Effector CD4-positive, alpha-beta T cell (primary cell): ENCODE measurements around the gene SF1.

Source experiments
- DNase-seq: peaks from one replicate; pipeline ENCODE4 v3.0.0-alpha.2; 2020

SF1 gene

GRCh38 chr11:64801561-64802369 lies 23.4 kb upstream of the SF1 start:
- no peak for DNase-seq

DNA sequence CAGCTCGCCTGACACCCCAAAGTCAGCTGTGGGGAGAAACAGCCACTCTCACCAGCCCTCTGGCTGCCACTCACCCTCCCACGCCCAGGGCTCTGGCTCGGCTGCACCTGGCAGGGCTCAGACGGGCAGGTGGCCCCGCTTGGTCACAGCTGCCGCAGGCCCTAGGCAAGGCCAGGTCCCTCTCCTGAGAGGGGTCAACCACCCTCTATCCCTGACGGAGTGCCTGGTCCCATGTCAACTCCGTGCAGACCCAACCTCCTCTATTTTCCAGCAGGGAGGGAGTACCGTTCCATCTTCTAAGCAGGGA lies 22.8 kb upstream of the SF1 start:
- no peak for DNase-seq

DNA sequence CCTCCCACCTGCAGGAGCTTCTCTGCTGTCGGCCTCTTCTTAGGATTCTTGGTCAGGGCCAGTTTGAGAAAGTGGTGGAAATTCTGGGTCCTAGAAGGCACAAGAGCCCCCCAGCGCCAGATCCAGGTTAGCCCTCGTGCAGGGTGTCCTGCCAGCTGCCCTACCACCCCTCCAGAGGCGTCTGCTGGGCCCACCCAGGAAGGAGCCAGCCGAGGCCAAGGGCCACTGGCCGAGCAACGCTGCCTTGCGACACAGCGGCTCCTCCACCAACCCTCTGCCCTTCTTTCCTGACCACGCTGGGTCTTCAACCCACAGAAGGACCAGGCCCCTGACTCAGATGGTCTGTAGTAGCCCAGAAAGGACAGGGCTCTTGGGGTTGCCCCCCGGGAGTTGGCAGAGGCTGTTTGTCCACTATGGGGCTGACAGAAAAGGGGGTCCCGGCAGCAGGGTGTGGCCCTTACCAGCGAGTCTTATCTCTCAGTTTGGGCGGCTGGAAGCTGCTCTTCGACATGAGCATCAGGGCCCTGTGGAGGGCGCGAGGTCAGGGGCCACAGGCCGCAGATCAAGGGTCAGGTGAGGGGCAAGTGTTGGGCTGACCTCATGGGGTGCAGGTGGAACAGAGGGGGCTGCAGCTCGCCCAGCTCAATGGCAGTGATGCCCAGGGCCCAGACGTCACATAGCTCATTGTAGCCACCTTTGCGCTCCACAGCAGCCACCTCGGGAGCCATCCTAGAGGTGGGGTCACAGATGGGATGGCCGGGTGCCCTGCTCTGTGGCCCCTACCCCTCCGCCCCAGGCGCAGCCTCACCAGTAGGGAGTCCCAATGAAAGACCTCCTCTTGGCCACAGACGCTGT lies 22.2 kb upstream of the SF1 start:
- no peak for DNase-seq

DNA sequence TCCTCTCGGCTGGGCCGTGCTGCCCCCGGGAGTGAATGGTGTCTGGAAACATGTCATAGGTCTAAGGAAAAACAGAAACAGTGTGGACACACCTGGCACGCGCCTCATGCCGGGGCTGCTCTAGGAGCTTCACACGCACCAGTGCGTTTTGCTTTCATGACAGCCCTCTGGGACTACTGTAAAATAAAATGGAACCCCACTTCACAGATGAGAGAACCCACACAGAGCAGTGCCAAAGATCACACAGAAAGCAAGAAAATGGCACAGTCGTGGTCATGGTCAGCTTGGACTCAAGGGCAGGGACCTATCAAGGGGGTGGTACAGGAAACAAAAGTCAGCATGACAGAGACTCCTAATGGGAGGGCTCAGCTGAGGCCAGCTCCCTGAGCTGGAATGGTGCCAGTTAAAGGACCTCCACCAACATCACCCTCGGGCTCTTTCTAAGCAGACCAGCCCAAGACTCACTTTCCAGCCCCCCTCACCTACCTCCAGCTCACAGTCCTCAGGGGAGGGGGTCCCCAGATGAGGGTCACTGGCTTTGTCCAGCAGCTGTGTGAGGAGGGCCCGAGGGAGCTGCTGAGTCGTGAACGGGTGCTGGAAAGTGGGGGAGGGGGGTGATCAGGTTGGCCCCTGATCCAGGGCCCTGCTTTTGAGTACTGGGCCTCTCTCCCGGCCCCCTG lies 21.4 kb upstream of the SF1 start:
- no peak for DNase-seq

GRCh38 chr11:64799256-64799622 lies 20.9 kb upstream of the SF1 start:
- no peak for DNase-seq

- DNase-seq: no peak
Observed at GRCh38 chr11:64796757-64797541, 18.6 kb upstream of the SF1 start.

DNA sequence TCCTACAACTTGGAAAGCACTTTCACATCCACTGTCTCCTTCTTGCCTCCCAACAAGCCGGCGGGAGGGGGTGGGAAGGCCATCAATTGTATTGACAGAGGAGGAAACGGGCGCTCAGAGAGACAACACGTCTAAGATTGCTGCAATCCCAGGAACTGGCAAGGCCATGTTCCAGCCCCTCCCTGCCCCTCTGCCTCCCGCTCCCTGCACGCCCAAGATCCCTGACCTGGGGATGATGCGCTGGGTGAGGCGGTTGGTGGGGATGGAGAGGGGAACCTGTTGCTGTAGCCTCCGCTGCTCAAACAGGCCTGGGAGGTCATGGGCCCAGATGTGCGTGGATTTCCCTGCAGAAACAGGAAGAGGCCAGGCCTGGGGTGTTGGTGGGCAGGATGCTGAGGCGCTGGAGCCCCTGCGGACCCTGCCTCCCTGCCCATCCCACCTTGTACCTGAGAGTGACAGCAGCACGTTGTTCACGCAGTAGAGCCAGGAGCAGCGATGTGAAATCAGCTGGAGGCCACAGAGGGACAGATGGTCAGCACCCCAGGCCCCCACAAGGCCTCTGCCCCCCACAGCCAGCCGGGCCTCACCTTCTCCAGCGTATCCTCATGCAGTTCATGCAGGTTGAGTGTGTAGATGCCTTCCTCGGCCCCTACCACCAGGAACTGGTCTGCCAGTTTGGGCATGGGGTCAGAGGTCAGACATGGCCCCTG lies 17.9 kb upstream of the SF1 start:
- no peak for DNase-seq

DNA sequence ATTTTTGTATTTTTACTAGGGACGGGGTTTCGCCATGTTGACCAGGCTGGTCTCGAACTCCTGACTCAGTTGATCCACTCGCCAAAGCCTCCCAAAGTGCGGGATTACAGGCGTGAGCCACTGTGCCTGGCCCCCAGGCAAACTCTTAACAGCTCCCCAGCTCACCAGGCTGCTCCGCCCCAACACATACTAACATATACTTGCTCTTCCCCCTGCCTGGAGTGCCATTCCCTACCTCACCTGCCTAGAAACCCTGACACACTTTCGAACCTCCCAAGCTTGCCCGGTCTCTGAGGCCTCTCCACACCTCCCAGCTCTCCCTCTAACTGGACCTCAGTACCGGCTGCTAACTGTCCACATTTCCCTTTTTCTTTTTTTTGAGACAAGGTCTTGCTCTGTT lies 16.2 kb upstream of the SF1 start:
- DNase-seq: no peak

DNA sequence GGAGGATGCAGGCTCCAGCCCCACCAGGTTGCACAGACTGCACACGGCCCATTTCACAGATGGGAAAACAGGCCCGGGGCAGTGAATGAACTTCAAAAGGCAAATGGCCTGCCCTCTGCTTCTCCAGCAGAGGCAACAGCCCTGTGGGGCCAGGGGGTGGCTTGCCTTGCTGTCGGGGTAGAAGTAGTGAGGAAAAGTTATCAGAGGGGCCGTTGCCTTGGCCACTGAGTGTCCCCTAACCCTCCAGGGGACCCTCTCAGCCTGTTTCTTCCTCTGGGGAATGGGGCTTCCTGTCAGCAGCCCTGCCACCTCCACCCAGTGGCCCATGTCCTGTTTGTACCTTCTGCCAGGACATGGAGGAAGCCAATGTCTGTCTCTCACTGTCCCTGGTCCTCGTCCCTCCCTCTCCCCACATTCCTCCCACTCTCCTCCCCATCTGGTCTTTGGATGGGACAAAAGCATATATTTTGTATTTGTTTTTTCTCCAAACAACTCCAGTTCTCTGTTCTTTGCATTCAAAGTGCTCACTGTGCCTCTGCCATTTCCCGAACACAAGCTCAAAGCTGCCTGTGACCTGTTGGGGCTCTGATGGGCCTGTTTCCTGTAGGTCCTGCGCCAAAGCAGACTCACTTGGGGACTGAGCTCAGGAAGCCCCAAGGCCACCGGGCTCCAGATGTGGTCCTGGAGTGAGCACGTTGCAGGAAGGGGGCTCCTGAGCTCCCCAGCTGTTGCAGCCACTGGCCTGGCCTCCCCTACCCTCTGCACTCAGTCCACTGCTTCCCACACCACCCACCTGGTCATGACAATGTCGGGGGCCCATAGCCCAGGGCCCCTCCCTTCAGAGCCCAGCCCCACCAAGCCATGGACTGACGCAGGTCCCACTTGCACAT lies 15.2 kb upstream of the SF1 start:
- DNase-seq: no peak

GRCh38 chr11:64792482-64792881 lies 14.1 kb upstream of the SF1 start:
- no peak for DNase-seq

DNA sequence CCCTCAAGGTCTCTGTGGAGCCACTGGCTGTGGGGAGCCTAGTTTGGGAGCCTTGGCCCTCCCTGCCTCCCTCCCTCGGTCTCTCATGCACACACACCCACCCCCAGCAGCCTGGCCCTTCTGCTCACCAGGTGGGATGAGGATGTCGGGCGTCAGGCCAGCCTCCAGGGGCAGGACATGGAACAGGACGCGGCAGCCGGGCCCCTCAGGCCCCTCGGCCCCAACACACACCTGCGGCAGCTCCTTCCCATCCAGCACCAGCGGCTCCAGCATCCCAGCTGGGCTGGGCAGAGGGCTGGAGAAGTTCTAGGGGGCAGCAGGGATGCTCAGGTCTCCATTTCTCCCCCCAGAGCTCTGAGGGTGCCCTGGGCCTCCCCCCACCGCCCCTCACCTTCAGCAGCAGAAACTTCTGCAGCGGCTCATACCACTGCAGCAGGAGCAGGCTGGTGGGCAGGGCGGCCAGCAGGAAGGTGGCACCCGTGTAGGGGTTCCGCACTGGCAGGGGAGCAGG lies 13.5 kb upstream of the SF1 start:
- DNase-seq: no peak

DNA sequence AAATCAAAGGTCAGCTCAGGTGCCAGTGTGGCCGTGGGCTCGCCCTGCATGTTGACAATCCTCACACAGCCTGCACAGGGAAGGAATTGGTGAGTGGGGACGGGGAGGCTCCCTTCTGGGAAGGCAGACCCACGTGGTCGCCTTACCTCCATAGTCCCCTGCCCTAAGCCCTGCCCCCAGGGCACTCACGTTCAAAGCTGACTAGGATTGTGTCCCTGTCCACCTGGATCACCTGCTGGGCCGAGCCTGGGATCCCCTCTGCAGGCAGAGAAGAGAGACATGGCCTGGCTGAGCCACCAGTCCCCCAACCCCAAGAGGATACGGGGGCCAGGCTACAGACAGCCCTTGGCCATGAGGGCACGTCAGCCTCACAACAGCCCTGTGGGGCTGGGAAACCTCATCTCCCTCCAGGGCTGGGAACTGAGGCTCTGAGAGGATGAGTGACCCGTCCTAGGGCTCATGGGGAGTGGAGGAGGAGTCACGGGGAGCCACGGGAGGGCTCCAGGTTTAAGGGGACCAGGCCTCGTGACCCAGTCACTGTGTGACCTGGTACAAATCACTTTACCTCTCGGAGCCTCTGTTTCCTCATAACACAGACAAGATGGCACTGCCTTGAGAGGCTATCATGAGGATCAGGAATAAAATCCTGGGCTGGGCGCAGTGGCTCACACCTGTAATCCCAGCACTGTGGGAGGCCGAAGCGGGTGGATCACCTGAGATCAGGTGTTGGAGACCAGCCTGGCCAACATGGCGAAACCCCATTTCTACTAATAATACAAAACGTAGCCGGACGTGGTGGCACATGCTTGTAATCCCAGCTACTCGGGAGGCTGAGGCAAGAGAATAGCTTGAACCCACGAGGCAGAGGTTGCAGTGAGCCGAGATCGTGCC lies 12.1 kb upstream of the SF1 start:
- DNase-seq: no peak

DNA sequence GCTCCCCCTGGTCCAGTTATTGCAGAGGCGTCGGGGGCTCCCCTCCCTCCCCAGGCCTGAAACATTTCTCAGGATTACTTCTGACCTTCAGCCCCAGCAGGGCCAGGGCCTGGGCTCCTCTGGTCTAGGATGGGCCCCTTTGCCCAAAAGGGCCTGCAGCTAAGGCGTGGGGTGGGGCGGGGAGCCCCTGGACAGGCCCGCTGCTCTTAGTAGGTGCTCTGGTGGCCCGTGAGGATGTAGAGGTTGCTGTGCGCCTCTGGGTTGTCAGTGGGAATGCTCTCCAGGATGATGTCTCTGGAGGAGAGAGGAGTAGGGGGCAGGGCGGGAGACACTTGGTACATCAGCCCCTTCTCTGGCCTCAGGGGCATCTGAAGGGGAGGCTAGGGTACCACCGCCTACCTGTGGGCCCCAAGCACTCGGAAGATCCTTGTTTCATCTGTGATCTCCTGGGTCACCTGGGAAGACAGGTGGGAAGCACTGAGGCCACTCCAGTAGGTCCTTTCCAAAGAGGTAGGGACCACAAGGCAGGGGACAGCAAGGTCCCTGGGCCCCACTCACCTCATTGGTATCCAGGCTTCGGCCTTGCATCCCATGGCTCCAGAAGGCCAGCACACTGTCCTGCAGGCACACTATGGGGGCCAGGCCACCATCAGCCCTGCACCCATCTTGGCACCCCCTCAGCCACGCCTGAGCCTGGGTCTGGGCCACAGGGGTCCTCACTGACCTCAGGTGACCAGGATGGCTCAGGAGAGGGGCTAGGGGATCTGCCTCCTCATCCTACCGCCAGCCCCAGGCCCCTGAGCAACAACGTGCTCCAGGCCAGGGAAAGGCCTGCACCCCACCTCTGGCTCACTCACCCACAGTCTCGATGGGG lies 11.2 kb upstream of the SF1 start:
- DNase-seq: no peak

DNA sequence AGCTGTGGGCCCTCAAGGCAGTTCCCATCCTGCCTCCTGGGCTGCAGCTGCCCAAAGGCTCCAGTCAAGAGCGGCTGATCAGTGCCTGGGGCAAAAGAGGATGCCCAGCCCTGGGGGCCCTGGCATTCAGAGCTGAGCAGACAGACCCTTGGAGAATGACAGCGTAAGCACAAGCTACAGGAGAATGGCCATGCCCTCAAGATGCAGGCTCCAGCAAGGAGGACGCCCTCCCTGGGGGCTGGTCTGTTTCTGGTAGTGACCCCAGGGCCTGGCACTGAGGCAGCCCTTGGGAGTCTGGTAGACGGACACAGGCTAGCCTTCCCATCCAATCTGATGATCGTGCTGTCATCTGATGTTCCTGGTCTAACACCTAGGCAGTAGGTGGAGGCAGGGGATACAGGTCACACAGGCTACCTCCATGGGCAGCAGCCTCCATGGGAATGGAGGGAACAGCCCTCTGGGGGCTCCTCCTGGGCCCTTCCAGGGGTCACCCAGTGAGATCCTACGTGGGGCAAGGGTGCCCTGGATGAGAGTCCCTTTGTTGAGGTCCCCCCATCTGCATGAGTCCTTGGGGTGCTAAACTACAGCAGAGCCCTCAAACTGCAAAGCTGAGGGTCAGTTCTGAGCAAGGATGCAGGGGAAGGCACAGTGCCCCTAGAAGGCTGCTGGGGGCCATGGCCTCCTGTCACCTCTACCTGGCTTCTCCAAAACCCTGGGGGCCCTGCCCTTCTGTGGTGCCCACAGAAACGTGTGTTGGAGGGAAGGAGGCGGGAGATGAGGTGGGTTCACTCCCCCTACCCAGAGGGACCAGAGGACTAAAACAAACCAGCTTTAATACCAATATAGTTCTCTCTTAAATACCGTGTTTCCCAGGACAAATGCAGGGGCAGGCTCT lies 10.2 kb upstream of the SF1 start:
- DNase-seq: no peak

- DNase-seq: peak; percentile 58
Observed at GRCh38 chr11:64787526-64788320, 9.4 kb upstream of the SF1 start.

DNA sequence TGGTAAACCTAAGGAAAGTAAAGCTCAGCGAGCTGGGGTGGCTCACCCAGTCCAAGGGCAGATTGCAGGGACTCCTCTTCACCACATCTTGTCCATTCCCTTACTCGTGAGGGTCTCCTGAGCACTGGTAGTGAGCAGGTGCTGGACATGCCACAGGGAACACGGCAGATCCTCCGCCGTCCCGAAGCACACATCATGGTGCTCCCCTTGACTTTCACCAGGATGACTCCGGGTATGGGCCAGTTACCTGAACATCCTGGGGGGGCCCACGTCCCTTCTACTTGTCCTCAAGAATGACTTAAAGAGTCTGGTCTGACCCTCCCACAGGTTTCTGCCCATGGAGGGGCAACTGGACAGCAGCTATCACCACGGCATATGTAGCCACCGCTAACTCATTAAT lies 8.0 kb upstream of the SF1 start:
- no peak for DNase-seq
